ENCODE results near the gene CDX2.

The CDX2 gene

DNA sequence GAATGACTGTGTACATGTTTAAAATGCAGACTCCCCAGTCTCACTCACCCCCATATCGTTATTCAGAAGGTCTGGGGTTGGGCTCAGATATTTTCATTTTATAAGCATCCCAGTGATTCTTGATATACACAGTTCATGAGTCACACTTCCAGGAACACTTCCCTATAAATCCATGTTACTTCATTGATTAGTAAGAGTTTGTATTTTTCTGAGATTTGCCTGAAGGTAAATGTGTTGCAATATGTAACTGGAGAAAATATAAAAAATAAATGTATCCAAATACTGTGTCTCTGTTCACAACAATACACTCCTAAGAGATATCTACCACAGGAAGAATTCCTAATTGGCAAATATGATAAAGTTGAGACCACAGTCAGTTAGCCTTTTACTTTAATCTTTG, 56.0 kb downstream of the CDX2 start:
- ChIA-PET CTCF (interaction anchor here (0.9 kb wide), 1 partner anchor 83 kb away, joined by 3 read pairs; no protein-coding TSS in a partner anchor), POLR2A (no interaction called here)
- DNase-seq (ENCODE audit: extremely low spot score): no peak
- TF ChIP-seq, protein P1, sequence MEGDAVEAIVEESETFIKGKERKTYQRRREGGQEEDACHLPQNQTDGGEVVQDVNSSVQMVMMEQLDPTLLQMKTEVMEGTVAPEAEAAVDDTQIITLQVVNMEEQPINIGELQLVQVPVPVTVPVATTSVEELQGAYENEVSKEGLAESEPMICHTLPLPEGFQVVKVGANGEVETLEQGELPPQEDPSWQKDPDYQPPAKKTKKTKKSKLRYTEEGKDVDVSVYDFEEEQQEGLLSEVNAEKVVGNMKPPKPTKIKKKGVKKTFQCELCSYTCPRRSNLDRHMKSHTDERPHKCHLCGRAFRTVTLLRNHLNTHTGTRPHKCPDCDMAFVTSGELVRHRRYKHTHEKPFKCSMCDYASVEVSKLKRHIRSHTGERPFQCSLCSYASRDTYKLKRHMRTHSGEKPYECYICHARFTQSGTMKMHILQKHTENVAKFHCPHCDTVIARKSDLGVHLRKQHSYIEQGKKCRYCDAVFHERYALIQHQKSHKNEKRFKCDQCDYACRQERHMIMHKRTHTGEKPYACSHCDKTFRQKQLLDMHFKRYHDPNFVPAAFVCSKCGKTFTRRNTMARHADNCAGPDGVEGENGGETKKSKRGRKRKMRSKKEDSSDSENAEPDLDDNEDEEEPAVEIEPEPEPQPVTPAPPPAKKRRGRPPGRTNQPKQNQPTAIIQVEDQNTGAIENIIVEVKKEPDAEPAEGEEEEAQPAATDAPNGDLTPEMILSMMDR (IDR thresholded peaks at IDR 0.05; ENCODE audit: control extremely low read depth, extremely low read depth, low read depth, missing control alignments): no peak

DNA sequence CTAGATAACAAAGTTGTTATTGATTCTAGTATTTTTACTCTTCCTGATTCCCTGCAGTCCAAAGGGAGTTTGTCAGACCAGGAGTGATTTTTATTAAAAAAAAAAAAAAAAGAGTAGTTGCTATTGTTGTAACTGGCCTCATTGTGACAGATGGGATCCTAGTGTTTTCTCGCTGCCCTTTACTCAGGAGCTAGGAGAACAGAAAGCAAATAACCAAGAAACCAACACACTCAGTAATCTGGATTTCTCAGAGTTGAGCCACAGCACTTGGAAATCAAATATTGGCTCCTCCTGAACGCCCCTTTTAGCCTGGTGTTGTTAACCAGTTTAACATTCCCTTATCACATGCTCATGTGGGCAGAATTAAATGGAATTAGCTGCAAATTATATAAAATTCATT, 57.6 kb downstream of the CDX2 start:
- ChIA-PET CTCF (interaction anchor here (1.8 kb wide), 1 partner anchor 85 kb away, joined by 4 read pairs; no protein-coding TSS in a partner anchor), POLR2A (no interaction called here)
- TF ChIP-seq, protein P1 (IDR thresholded peaks at IDR 0.05; ENCODE audit: control extremely low read depth, extremely low read depth, low read depth, missing control alignments): no peak
- DNase-seq (ENCODE audit: extremely low spot score): no peak

Measured in GM10248 (cell line).